Glutamatergic neuron (in vitro differentiated cells): ENCODE measurements around the gene HOGA1. TPM values are rescaled to one million over a fixed set of nuclear protein-coding genes. Genes with fewer than 3 reads are reported as not detected.

Experiments used
- DNase-seq: peaks from one replicate; pipeline ENCODE4 v3.0.0; 2022
- H3K27ac Mint-ChIP-seq: one replicate; pipeline ENCODE4 v1.8.0; 2020; ENCODE audit warnings: mild to moderate bottlenecking, mixed read lengths, inconsistent platforms; ENCODE audit not compliant: unreplicated experiment
- H3K27me3 Mint-ChIP-seq: one replicate; pipeline ENCODE4 v1.8.0; 2020; ENCODE audit warnings: mild to moderate bottlenecking, moderate library complexity, mixed read lengths, inconsistent platforms; ENCODE audit not compliant: unreplicated experiment
- H3K36me3 Mint-ChIP-seq: one replicate; pipeline ENCODE4 v1.8.0; 2020; ENCODE audit warnings: mild to moderate bottlenecking, mixed read lengths, inconsistent platforms; ENCODE audit not compliant: unreplicated experiment
- H3K4me1 Mint-ChIP-seq: one replicate; pipeline ENCODE4 v1.8.0; 2020; ENCODE audit warnings: mild to moderate bottlenecking, low read depth, mixed read lengths, inconsistent platforms; ENCODE audit not compliant: unreplicated experiment
- H3K4me3 Mint-ChIP-seq: one replicate; pipeline ENCODE4 v1.8.0; 2020; ENCODE audit warnings: mild to moderate bottlenecking, mixed read lengths, inconsistent platforms; ENCODE audit not compliant: unreplicated experiment
- H3K9me3 Mint-ChIP-seq: one replicate; pipeline ENCODE4 v1.8.0; 2020; ENCODE audit warnings: mild to moderate bottlenecking, moderate library complexity, mixed read lengths, inconsistent platforms; ENCODE audit not compliant: unreplicated experiment
- CTCF ChIP-seq: fragments of 200-600 bp; sonication (generic); IDR thresholded peaks from one replicate; pipeline ENCODE4 v1.5.0; 2021; ENCODE audit not compliant: partially characterized antibody, unreplicated experiment
- total RNA-seq: library from RNA; stranded (reverse); fragmentation: NEBNext Ultra II Directional; extraction: Animal tissue kit (Norgen Biotek cat#: 25700); gene quantifications from one replicate; pipeline ENCODE4 v1.2.1, GENCODE V29; 2021; ENCODE audit not compliant: unreplicated experiment

Gene HOGA1
- total RNA-seq, 1 donor from 2014 or later: not detected

GRCh38 chr10:97612386-97612785, 28.2 kb downstream of the HOGA1 start:
- DNase-seq: no peak
- Mint-ChIP-seq H3K36me3 (no peaks in the 10 kb centered on the region), H3K9me3 (no peaks in the 10 kb centered on the region), H3K4me1 (peaks cover 4% of the 10 kb centered on the region), H3K27me3 (no peaks in the 10 kb centered on the region), H3K27ac (no peak overlapping the region), H3K4me3 (no peak overlapping the region)
- no peak for TF ChIP-seq CTCF

GRCh38 chr10:97618285-97618684, 34.1 kb downstream of the HOGA1 start:
- no peaks in the 10 kb centered on the region for H3K27me3 Mint-ChIP-seq
- TF ChIP-seq CTCF: no peak
- H3K9me3 Mint-ChIP-seq: peaks cover 2% of the 10 kb centered on the region
- DNase-seq: no peak
- no peaks in the 10 kb centered on the region for H3K36me3 Mint-ChIP-seq
- no peak overlapping the region for H3K4me3 Mint-ChIP-seq
- H3K4me1 Mint-ChIP-seq: no peaks in the 10 kb centered on the region
- H3K27ac Mint-ChIP-seq: no peak overlapping the region

- H3K4me1 Mint-ChIP-seq: no peaks in the 10 kb centered on the region
- no peaks in the 10 kb centered on the region for H3K36me3 Mint-ChIP-seq
- H3K27me3 Mint-ChIP-seq: no peaks in the 10 kb centered on the region
- no peak overlapping the region for H3K27ac Mint-ChIP-seq
- no peak overlapping the region for H3K4me3 Mint-ChIP-seq
- H3K9me3 Mint-ChIP-seq: peaks cover 2% of the 10 kb centered on the region
- DNase-seq: no peak
- no peak for TF ChIP-seq CTCF
These were observed 34.5 kb downstream of the HOGA1 start for GRCh38 chr10:97618733-97619132.

GRCh38 chr10:97623277-97623676, 39.1 kb downstream of the HOGA1 start:
- Mint-ChIP-seq H3K4me3 (no peak overlapping the region), H3K27me3 (no peaks in the 10 kb centered on the region), H3K27ac (no peak overlapping the region), H3K36me3 (no peaks in the 10 kb centered on the region), H3K9me3 (peaks cover 2% of the 10 kb centered on the region), H3K4me1 (no peaks in the 10 kb centered on the region)
- DNase-seq: no peak
- TF ChIP-seq CTCF: no peak

- H3K27ac Mint-ChIP-seq: no peak overlapping the region
- H3K4me3 Mint-ChIP-seq: no peak overlapping the region
- no peaks in the 10 kb centered on the region for H3K4me1 Mint-ChIP-seq
- no peak for DNase-seq
- TF ChIP-seq CTCF: no peak
- no peaks in the 10 kb centered on the region for H3K9me3 Mint-ChIP-seq
- H3K36me3 Mint-ChIP-seq: no peaks in the 10 kb centered on the region
- peaks cover 4% of the 10 kb centered on the region for H3K27me3 Mint-ChIP-seq
These were observed 43.5 kb downstream of the HOGA1 start for GRCh38 chr10:97627731-97628130.
